ENCODE data around the gene XXYLT1.

XXYLT1 gene

DNA sequence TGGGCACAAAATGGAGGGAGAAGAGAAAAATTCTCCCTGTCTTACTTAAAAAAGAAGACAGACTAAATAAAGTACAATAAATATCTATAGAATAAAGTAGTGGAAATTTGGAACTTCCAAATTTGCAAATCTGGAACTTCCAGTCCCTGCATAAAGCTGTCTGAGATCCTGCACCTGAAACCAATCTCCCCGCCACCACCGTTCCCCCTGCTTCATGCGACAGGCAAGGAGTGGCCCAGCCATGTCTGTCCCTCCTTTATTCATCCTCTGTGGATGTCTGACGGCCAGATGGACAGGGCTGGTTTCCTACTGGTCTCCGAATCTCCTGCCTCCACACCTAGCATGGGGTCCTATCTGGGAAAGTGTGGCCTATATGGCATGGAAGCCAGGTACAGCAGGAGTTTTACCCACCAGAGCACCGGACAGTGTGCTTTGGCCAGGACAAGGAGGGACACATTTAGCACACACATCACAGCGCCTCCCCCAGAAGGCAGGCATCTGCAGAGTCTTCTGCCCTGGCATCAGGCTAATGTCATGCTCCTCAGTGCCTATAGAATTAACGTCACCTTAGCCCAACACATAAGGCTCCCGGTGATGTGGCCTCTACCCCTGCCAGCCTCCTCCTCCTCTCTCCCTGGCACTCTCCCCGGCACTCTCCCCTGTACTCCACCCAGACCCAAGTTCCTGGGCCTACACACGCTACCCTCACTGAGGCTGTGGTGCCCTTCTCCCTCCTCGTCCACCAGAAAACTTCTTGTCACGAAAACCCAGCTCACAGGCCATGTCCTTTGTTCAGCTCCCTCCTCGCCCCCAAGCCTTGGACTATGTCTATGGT, 170.8 kb downstream of the XXYLT1 start:
- Histone ChIP-seq H2AFZ (ENCODE audit: low read depth) (no peak overlapping the region), H3K4me3 (IDR thresholded peaks at IDR 0.05; ENCODE audit: insufficient read depth, low read depth, low read length) (no peak overlapping the region), H3K9ac (no peak overlapping the region), H3K4me1 (ENCODE audit: low read depth, poor library complexity, severe bottlenecking) (no peaks in the 10 kb centered on the region), H4K20me1 (ENCODE audit: insufficient read depth) (no peaks in the 10 kb centered on the region), H3K4me2 (no peak overlapping the region), H3K36me3 (ENCODE audit: insufficient read depth) (no peaks in the 10 kb centered on the region), H3K79me2 (ENCODE audit: insufficient read depth, low read depth) (no peaks in the 10 kb centered on the region), H3K27ac (no peak overlapping the region), H3K27me3 (ENCODE audit: insufficient read depth, low read depth) (no peaks in the 10 kb centered on the region)
- TF ChIP-seq, protein P1, sequence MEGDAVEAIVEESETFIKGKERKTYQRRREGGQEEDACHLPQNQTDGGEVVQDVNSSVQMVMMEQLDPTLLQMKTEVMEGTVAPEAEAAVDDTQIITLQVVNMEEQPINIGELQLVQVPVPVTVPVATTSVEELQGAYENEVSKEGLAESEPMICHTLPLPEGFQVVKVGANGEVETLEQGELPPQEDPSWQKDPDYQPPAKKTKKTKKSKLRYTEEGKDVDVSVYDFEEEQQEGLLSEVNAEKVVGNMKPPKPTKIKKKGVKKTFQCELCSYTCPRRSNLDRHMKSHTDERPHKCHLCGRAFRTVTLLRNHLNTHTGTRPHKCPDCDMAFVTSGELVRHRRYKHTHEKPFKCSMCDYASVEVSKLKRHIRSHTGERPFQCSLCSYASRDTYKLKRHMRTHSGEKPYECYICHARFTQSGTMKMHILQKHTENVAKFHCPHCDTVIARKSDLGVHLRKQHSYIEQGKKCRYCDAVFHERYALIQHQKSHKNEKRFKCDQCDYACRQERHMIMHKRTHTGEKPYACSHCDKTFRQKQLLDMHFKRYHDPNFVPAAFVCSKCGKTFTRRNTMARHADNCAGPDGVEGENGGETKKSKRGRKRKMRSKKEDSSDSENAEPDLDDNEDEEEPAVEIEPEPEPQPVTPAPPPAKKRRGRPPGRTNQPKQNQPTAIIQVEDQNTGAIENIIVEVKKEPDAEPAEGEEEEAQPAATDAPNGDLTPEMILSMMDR (conservative IDR thresholded peaks at IDR 0.05; ENCODE audit: low read depth, low read length) = no peak

DNA sequence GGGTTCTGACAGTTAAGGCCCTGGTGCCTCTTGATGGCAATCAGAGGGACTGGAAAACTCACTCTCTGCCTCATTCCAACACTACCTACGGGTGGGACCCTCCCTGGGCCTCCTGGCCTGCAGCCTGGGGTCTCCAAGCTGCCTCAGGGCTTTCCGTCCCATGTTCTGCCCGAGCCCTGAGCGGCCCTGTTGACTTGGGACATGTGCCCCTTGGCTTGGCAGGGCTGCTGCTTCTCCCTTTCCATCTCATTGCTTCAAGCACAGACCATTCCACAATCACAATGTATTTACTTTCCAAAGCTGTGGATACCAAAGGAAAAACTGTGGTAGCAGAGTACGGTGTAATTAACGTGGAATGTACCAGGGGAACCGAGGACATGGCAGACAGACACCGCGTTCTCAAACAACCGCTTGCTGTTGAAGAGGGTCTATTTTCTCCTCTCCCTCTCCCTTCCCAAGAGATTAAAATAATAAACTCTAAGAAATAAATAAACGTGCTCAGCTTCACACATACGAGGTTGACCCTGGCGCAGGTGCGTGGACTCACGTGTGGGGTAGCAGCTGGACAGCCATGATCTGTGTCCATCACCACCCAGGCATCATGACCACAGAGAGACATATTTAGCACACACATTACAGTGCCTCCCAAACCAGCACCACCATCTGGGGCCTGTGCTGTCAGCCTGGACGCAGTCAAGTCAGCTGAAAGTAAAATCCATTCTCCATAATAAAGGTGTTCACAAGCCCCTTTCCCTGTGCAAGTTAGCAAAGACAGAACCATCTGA, 172.0 kb downstream of the XXYLT1 start:
- no peak overlapping the region for H3K9ac ChIP-seq
- no peaks in the 10 kb centered on the region for H3K27me3 ChIP-seq (ENCODE audit: insufficient read depth, low read depth)
- no peaks in the 10 kb centered on the region for H4K20me1 ChIP-seq (ENCODE audit: insufficient read depth)
- H3K4me1 ChIP-seq (ENCODE audit: low read depth, poor library complexity, severe bottlenecking) = no peaks in the 10 kb centered on the region
- TF ChIP-seq, protein P1 (conservative IDR thresholded peaks at IDR 0.05; ENCODE audit: low read depth, low read length) = no peak
- H3K4me3 ChIP-seq (IDR thresholded peaks at IDR 0.05; ENCODE audit: insufficient read depth, low read depth, low read length) = no peak overlapping the region
- H3K27ac ChIP-seq = no peak overlapping the region
- no peaks in the 10 kb centered on the region for H3K79me2 ChIP-seq (ENCODE audit: insufficient read depth, low read depth)
- H3K36me3 ChIP-seq (ENCODE audit: insufficient read depth) = no peaks in the 10 kb centered on the region
- H3K4me2 ChIP-seq = no peak overlapping the region
- no peak overlapping the region for H2AFZ ChIP-seq (ENCODE audit: low read depth)

DNA sequence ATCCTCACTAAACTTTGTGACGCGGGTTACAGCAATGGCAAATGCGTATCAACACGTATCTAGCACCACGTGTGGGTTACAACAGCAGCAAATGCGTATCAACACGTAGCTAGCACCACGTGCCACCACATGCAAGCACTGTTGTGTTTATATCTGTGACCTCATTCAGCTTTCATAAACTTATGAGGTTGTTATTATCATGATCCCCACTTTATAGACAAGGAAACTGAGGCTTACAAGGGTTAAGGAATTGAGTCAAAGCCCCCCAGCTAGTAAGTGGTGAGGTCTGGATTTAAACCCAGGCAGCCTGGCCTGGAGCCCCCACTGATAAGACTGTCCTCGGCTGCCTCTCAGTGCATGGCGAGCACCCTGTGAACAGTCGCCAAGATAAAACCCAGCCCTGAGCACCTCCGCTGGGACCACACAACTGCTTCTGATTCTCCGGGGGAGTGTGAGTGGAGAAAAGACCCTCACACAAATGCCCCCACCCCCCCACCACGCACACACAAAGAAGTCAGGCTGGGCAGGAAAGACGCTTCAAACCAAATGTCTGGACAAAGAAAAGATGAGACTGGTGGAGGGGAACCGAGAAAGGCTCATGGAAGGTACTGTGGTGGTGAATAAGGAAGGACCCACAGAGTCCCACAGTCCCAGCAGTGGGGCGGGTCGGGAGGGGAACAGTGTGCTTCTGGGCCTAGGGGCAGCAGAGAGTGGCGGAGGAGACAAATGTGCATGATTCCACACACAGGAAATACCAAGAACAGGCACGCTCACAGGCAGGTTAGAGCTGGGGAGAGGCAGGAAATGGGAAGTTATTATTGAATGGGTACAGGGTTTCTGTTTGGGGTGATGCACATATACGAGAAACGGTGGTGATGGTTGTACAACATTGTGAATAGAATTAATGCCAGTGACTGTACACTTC, 173.4 kb downstream of the XXYLT1 start:
- Histone ChIP-seq H3K4me1 (ENCODE audit: low read depth, poor library complexity, severe bottlenecking) (no peaks in the 10 kb centered on the region), H3K4me2 (no peak overlapping the region), H3K27ac (no peak overlapping the region), H3K4me3 (IDR thresholded peaks at IDR 0.05; ENCODE audit: insufficient read depth, low read depth, low read length) (no peak overlapping the region), H2AFZ (ENCODE audit: low read depth) (no peak overlapping the region), H3K79me2 (ENCODE audit: insufficient read depth, low read depth) (no peaks in the 10 kb centered on the region), H3K9ac (no peak overlapping the region), H4K20me1 (ENCODE audit: insufficient read depth) (no peaks in the 10 kb centered on the region), H3K27me3 (ENCODE audit: insufficient read depth, low read depth) (no peaks in the 10 kb centered on the region), H3K36me3 (ENCODE audit: insufficient read depth) (no peaks in the 10 kb centered on the region)
- TF ChIP-seq, protein P1 (conservative IDR thresholded peaks at IDR 0.05; ENCODE audit: low read depth, low read length) = no peak
